HFF-Myc (cell line): Measurements from ENCODE around the gene B3GNT7.
"Not testable (repeated sequence)": the region's sequence is repeated elsewhere in the genome, so short reads cannot be mapped to it uniquely, and the experiment has no call there.

Experiments used
- DNase-seq: peaks from one replicate; pipeline ENCODE4 v3.0.0-alpha.2; 2011; ENCODE audit warnings: low read depth; ENCODE audit errors: extremely low read depth
- H3K4me3 ChIP-seq: replicated peaks from 2 replicates; pipeline ENCODE4 v1.5.1; 2011; ENCODE audit warnings: low read depth, mild to moderate bottlenecking, control low read depth, low read length
- CTCF ChIP-seq: IDR thresholded peaks from 2 replicates; pipeline ENCODE4 v1.5.1; 2012; ENCODE audit warnings: mild to moderate bottlenecking, low read depth, low read length, control low read depth; ENCODE audit errors: missing control alignments

Gene B3GNT7

GRCh38 chr2:231372326-231372725 lies 23.2 kb upstream of the B3GNT7 start:
- TF ChIP-seq CTCF, result no peak
- no peak overlapping the region for H3K4me3 ChIP-seq
- DNase-seq, result no peak

GRCh38 chr2:231373184-231373583 lies 22.3 kb upstream of the B3GNT7 start:
- no peak overlapping the region for H3K4me3 ChIP-seq
- TF ChIP-seq CTCF, result no peak
- DNase-seq, result no peak

- no peak for DNase-seq
- TF ChIP-seq CTCF, result no peak
- H3K4me3 ChIP-seq, result no peak overlapping the region
Measured at GRCh38 chr2:231373786-231374349, 21.6 kb upstream of the B3GNT7 start.

GRCh38 chr2:231374771-231375170 lies 20.7 kb upstream of the B3GNT7 start:
- no peak overlapping the region for H3K4me3 ChIP-seq
- TF ChIP-seq CTCF, result no peak
- DNase-seq, result no peak

- not testable (repeated sequence) for DNase-seq, H3K4me3 ChIP-seq
Measured at GRCh38 chr2:231375994-231376615, 19.4 kb upstream of the B3GNT7 start.

- no peak overlapping the region for H3K4me3 ChIP-seq
- no peak for DNase-seq
- no peak for TF ChIP-seq CTCF
Measured at GRCh38 chr2:231376857-231377256, 18.7 kb upstream of the B3GNT7 start.

- TF ChIP-seq CTCF, result no peak
- DNase-seq, result no peak
- no peak overlapping the region for H3K4me3 ChIP-seq
Measured at GRCh38 chr2:231378026-231378722, 17.3 kb upstream of the B3GNT7 start.
